CD4-positive, alpha-beta T cell treated with Interferon gamma for 1 hour (primary cell): Measurements from ENCODE around the gene CALML4.
"Not testable (repeated sequence)": the region's sequence is repeated elsewhere in the genome, so short reads cannot be mapped to it uniquely, and the experiment has no call there.

Experiments
- DNase-seq: peaks from one replicate; pipeline ENCODE4 v3.0.0-alpha.2; 2020

The CALML4 gene

DNA sequence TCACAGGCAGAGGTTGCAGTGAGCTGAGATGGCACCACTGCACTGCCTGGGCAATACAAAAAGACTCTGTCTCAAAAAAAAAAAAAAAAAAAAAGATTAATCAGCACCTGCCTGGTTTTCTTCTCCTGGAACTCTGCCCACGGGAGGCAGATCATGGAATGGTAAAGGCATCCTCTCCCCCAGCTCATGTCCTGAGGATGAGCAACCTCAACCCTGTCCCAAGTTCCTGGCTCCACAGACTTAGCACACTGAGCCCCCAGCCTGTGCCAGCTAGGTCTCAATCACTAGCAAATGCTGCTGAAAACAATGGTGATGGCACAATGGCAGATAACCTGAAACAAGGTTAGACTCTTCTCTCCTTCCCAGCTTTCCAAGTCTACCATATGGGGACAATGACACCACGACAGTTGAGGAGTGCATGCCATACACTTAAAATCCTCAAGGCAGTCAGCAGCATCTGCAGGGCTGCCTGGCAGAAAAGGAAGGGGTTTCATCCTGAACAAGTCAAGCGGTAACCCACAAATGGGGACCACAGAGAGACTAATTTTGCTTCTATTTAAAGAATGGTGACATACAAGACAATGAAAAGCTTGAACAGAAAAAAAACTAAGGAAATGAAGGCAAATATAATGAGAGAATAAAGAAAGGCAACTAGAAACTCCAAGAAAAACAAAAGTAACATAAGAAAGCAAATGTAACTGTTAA lies 19.6 kb upstream of the CALML4 start:
- DNase-seq, result no peak

DNA sequence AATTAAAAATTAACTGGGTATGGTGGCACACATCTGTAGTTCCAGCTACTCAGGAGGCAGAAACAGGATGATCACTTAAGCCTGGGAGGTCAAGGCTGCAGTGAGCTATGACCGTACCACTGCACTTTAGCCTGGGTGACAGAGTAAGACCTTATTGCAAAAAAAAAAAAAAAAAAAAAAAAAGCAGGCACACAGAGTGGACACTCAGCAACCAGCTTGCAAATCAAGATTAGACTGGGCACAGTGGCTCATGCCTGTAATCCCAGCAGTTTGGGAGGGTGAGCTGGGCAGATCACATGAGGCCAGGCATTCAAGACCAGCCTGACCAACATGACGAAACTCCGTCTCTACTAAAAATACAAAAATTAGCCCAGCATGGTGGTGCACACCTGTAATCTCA lies 19.0 kb upstream of the CALML4 start:
- DNase-seq, result no peak

DNA sequence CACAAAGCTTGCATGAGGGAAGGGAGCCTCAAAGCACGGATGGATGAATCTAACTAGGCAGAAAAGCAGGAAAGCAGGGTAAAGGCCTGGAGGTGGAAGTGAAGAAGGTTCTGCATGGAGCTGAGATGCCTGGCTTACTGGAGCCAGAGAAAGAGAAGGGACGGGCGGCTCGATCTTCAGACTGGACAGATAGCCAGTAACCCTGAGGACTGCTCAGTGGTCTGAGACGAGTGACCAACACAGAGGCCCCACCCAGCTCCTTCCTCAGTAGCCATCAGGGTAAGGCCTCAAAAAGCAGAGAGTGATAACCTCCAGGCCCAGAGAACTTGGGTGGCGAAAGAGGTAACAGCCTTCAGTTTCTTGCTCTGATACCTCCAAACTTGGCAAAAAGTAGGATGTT lies 18.0 kb upstream of the CALML4 start:
- DNase-seq, result no peak

DNA sequence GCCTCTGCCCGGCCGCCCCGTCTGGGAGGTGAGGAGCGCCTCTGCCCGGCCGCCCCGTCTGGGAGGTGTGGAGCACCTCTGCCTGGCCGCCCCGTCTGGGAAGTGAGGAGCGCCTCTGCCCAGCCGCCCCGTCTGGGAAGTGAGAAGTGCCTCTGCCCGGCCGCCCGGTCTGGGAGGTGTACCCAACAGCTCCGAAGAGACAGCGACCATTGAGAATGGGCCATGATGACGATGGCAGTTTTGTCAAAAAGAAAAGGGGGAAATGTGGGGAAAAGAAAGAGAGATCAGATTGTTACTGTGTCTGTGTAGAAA lies 17.3 kb upstream of the CALML4 start:
- DNase-seq, result not testable (repeated sequence)

DNA sequence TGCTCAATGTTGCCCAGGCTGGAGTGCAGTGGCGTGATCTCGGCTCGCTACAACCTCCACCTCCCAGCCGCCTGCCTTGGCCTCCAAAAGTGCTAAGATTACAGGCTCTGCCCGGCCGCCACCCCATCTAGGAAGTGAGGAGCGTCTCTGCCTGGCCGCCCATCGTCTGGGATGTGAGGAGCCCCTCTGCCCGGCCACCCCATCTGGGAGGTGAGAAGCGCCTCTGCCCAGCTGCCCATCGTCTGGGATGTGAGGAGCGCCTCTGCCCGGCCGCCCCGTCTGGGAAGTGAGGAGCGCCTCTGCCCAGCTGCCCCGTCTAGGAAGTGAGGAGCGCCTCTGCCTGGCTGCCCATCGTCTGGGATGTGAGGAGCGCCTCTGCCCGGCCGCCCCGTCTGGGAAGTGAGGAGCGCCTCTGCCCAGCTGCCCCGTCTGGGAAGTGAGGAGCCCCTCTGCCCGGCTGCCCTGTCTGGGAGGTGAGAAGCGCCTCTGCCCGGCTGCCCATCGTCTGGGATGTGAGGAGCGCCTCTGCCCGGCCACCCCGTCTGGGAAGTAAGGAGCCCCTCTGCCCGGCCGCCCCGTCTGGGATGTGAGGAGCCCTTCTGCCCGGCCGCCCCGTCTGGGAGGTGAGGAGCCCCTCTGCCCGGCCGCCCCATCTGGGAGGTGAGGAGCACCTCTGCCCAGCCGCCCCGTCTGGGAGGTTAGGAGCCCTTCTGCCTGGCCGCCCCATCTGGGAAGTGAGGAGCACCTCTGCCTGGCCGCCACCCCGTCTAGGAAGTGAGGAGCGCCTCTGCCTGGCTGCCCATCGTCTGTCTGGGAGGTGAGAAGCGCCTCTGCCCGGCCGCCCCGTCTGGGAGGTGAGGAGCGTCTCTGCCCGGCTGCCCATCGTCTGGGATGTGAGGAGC lies 16.6 kb upstream of the CALML4 start:
- not testable (repeated sequence) for DNase-seq

DNA sequence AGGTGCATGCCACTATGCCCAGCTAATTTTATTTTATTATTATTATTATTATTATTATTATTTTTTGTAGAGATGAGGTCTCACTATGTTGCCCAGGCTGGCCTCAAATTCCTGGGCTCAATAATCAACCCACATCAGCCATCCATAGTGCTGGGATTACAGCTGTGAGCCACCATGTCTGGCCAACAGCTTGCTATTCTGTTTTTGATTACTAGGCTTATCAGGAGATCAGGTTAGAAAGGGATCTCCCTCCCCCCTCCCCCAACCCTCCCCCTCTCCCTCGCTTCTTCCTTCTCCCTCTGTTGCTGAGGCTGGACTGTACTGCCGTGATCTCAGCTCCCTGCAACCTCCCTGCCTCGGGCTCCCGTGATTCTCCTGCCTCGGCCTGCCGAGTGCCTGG lies 15.8 kb upstream of the CALML4 start:
- no peak for DNase-seq

DNA sequence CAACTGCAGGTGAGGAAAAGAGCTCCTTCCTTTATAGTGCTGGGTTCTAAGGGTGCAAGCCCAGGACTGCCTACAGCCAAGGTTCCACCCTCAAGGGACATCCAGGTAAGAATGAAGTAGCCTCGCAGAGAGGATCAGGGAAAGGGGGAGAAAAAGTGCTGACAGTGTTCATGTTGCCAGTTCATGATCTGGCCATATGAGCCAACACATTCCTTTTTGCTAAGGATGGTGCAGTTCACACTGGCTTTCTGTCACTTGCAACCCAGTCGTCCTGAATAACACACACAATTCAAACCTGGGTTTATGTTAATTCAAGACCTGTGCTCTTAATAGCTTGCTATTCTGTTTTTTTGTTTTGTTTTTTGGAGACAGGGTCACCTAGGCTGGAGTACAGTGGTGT lies 15.4 kb upstream of the CALML4 start:
- DNase-seq, result no peak

DNA sequence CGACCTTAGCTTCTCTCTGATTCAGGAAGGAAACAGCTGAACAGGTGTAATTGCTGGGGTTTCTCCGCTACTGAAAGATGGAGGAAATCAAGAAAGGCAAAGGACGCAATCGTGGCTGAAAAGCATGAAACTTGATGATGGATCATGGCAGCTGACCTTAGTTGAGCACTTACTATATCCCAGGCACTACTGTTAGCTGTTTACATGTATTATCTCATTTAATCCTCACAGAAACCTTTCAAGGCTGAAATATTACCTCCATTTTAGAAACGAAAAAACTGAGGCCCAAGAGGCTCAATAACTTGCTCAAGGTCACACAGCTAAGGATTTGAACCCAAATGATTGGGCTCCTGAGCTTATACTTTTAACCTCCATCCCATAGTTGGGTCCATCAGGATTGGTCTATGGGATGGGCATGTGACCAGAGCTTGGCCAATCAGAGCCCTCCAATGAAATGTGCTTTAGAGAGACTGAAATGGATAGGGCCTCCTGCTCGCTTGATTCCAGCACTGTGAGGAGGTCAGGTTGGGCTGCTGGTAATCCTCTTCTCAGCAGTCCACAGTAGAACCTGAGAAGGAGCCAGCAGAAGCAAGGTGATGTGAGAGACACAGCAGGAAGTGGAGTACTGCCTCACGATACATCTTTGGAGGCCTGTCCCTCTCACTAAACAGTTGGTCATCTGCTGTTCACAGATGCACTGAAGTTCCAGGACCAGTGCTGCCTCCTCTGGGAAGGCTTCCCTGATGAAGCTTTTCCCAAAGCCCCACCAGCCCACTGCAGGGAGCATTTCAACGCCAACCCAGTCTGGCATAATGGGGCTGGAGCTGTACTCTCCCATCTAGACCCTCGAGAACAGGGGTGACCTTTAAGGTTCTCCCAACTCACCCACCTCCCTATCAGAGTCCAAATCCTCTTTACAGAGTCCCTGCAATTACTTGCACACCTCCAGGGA lies 14.0 kb upstream of the CALML4 start:
- DNase-seq, result no peak

DNA sequence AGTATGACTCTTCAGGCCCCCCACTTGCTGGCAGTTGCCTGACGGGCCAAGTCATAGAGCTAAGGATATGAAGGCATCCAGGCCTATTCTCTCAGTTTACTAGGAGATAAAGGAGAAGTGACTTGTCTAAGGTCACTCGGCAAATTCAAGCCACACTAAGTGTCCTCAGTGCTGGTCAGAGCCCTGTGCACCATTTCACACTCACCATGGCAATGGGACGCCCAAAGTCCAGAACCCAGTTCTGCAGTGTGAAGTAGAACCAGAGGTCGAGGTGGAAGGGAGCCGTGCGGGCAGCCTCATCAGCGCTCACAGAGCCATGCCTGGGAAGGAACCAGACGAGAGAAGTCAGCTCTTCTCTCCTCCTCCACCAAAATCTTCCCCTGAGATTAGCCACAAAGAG lies 13.2 kb upstream of the CALML4 start:
- no peak for DNase-seq

DNA sequence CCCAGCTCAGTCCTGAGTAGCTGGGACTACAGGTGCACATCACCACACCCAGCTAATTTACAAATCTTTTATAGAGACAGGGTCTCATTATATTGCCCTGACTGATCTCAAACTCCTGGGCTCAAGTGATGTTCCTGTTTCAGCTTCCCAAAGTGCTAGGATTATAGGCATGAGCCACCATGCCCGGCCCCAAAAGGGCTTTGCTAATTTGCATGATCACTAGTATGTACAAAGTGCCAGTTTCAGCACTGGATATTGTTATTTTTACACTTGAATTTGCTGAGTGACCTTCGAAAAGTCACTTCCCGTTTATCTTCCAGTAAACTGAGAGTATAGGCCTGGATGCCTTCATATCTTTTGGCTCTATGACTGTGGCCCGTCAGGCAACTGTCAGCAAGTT lies 12.2 kb upstream of the CALML4 start:
- DNase-seq, result no peak

DNA sequence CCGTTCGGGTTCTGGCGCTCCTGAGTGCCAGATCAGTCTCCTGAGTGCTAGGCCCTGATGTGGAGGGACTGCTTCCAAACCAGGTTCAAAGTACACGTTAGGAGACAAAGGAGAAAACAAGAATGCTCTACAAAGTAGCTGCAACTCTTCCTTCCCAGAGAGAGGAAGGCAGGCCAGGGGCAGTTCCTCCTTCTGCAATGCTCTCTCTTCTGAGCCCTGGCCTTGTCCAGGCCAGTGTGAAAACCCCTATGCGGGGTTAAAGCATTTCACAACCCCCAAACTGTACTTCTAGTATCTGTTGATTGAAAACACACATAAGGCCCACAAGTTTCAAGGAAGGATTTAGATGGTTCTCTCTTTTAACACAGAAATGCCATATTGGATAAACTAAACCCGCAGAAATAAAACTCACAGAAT lies 9.7 kb upstream of the CALML4 start:
- DNase-seq, result no peak

DNA sequence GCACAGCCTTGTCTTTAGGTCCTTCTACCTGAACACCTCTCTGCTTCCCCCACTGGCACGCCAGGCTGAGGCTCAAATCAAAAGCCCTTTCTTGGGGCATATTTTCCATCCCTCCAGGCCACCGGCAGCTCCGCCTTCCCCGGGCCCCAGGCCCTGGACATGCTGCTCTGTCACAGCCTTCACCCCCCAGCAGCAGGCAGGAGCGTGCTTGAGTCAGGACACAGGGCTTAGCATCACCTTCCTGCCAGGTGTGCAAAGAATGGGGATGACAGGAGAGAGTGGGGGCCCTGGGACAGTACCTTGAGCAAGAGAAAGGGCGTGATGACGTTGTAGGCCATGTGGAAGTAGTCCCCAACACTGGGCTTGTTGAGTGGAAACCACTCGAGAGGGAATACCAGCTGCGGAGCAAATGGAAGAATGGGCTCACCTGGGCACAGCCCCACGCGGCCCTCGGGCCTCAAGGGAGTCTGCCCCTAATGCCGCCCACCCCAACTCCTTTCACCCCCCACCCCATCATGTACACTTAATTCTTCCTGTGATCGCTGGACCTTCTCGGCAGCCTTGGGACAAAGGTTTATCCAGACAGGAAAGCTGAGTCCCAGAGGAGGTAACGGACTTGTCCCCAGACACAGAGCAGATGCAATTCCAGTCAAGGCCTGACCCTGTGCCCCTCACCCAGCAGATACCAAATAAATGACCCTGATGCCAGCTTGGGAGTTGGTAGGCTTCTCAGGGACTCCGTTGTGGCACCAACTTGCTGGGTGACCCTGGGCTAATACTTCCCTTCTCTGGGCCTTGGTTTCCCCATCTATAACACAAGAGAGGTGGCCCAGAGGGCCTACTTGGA lies 9.1 kb upstream of the CALML4 start:
- DNase-seq, result no peak

DNA sequence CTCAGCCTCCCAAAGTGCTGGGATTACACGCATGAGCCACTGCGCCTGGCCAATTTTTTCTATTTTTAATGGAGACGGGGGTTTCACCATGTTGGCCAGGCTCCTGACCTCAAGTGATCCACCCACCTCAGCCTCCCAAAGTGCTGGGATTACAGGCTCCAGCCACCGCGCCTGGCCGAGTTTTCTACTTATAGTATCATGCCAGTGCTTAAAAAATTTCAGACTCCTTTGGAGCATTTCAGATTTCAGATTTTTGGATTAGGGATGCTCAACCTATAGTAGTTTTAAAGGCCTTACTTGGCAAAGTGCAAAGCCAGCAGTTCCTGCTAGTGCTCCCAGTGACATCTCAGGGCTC lies 8.3 kb upstream of the CALML4 start:
- not testable (repeated sequence) for DNase-seq

DNA sequence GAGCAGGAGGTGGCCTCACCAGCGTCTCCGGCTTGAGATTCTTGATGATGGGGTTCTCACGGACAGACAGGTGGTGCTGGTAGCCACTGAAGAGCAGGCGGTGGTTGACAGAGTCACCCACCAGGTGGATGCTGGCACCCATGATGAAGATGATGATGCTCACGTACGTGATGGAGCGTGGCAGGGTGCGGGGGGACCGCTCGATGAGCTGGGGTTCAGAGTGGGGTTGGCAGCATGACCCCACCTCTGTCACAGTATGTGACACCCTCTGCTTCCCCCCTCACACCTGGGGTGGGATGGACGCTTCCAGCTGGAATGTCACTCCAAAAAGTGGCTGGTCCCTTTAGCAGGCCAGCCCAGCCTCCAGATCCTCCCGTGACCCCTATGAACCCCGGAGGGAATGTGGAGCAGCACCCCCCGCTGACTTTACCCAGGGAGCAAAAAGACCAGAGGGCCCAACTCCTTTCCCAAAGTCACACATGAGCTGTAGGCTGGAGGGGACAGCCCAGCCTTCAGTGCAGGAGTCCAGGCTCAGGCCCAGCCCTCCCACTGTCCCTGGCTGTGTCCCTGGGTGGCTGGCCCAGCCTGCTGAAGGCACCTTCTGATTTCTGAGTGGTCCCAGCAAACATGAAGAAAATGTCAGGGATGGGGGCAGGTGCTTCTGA lies 6.7 kb upstream of the CALML4 start:
- DNase-seq, result no peak

DNA sequence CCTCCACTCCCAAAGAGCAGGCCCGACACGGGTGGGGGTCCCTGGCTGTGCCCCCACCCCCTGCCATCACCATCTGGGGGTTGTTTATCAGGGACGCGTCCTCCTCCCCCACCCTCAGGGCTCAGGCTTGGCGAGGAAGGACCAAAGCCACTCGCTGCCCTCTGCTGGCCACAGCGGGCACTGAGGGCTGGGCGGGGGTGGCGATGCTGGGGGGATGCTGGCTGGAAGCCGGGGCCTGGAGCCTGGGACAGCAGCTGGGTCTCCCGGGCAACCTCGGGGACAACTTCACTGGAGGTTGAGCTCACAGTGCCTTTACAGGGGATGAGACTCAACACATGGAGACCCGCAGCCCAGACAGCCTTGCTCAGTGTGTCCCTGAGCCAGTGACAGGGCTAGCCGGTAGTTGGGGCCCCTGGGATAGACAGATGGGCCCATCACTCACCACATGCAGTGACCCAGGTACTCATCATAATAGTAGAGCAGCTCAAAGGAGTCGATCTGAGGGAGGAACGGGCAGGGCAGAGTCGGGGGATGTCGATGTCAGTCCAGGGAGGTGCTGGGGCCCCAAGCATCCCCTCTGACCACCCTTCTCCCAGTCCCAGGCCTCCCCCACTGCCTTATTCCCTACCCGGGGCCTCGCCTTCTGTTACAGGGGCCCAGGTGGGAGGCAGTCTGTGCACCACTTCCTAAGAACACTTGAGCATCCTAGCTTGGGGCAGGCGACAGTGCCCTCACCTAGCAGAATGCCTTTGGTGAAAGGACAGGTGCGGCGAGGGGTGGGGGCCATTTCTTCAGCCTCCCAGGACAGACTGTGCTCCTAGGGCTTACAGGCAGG lies 5.9 kb upstream of the CALML4 start:
- peak; percentile 41 for DNase-seq

DNA sequence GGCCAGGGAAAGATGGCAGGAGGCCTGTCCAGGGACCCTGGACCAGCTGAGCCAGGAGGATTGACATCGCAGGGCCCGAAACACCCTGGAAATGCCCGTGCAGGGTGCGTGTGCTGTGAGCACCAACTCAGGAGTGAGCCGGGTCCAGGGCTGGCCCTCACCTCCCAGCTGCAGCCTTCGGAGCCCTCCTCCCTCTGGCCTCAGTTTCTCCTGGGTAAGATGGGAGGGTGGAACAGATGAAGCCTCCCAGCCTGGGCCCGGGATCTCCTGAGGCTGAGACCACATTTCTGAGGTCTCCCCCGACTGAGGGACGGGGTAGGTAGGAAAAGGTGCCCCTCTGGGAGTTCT lies 5.3 kb upstream of the CALML4 start:
- no peak for DNase-seq

DNA sequence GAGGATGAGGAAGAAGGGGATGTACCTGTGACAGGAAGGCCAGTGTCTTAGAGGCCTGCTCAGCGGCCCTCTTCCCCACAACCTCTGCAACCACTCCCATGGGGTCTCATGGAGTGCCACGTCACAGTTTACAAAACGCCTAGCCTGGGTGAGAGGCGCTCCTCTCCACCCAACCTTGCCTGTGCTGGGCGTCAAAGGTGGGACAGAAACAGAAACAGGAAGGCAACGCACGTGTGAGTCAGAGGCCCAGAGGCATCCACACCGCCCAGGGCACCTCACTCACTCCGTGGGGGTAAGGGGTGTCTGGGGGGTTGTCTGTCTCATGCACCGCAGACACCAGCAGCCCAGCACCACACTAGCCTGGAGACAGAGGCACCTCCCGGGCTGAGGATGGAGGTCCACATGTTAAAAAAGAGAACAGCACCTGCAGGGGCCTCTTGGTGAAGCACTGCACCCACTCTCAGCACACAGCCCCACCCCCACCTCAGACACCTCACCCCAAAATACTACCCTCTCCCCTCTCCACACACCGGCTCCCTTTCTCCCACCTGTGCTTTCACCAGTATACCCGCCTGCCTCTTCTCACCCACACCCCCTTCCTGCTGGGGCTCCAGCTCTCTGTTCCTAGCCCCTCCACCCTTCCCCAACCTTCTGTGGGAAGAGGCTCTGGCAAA lies 4.7 kb upstream of the CALML4 start:
- DNase-seq, result peak; percentile 35

DNA sequence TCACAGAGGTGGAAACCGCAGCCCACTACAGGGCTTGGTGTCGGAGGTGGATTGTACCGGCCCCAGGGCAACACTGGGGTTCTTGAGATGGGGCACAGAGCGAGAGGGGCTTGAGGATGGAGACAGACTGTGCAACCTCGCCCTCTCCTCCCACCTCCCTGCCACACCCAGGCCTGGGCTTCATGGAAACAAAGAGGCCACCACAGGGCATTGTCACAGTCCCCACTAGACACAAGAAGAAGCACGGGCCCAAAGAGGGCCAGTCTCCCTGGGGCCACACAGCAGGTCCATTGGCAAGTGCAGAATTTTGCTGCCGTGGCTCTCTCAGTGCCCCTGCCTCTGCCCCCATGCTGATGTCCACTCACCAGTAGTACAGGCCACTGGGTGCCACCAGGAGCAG lies 4.1 kb upstream of the CALML4 start:
- no peak for DNase-seq

DNA sequence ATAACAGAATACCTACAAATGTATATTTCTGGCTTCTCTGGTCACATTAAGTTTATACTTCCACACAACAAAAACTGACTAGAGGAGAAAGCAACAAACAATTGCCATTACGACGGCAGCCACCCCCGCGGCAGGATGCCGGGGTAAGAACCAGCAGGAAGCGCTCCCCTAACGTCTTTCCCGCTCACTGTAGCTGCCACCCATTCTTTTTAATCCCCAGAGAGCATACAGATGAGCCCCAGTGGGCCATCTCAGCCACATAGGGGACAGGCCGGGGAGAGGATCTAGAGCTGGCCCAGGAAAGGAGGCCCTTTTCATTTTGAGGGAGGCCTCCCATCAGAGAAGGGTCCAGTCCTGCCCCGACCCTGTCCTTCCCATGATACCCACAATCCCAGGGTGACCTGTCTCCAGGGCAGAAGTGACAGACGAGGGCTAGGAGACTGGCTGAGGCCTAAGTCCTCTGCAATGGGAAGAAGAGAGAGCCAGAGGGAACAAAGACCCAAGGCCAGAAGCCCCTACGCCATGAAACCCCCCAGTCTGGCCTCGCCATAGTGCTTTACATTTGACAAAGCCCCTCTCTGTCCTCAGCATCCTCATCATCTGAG lies 3.6 kb upstream of the CALML4 start:
- no peak for DNase-seq

DNA sequence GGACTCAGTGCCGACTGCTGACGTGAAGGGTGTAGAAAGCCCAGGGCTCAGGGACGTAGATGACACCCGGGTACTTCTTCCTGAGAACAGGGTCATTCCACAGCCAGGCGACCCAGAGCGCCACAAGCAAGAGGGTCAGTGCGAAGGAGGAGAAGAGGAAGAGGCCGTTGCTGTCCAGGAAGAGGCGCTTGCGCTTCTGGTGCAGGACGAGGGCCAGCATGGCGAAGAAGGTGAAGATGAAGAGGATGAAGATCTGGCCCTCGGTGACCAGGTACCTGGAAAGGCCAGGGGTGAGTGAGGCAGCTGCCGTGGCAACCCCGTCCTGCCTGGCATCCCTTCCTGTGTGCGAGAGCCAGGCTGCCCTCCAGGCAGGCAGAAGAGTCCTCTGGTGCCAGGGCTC lies 3.0 kb upstream of the CALML4 start:
- DNase-seq, result no peak
